HepG2 (cell line): ENCODE data around the gene CPNE1. TPM values are rescaled to one million over a fixed set of nuclear protein-coding genes. Genes with fewer than 3 reads are reported as not detected.

ENCODE experiments used
- ATAC-seq: fragments of 200-7000 bp; cut with Tn5 transposase; 3 replicates; pipeline ENCODE4 v1.9.1; 2020; ENCODE audit warnings: mild to moderate bottlenecking, moderate library complexity
- BruUV-seq: library from RNA; stranded (reverse); fragments of 400-500 nt; replicated peaks from 2 replicates; lab custom pipeline; 2021; lab: Mats Ljungman, UMichigan
- CTCF ChIA-PET: fragments of 300-600 bp; formaldehyde crosslinking; extraction: SDS; loops from one replicate; lab custom pipeline; 2021; ENCODE audit warnings: low total read pairs, inconsistent platforms, low intra/inter-chr PET ratio; lab: Yijun Ruan, JAX
- POLR2A ChIA-PET: fragments of 350-600 bp; sonication (Branson Sonifier 250); formaldehyde crosslinking; loops from one replicate; lab custom pipeline; 2020; ENCODE audit warnings: antibody characterized with exemption, inconsistent platforms; lab: Yijun Ruan, JAX
- DNase-seq: peaks from one replicate; pipeline ENCODE4 v3.0.0-alpha.2; 2015; ENCODE audit warnings: low spot score
- FAIRE-seq: peaks from 3 replicates; lab custom pipeline; 2011; peaks lifted over from hg19 to GRCh38; lab: Jason Lieb, UNC
- H2AFZ ChIP-seq: one replicate; pipeline ENCODE4 v1.6.1; 2011; ENCODE audit warnings: low read length, inconsistent platforms
- H3K27ac ChIP-seq: fragments of 300-600 bp; 3 replicates; pipeline ENCODE4 v1.8.0; 2011; ENCODE audit warnings: mixed run types, mild to moderate bottlenecking, mixed read lengths, low read length, inconsistent platforms; ENCODE audit not compliant: insufficient read depth; ENCODE audit errors: extremely low read length
- H3K27me3 ChIP-seq, 2 experiments: fragments of 200-600 bp in 1 of 2; 2 replicates in 1 of 2; 3 replicates in 1 of 2; pipeline versions ENCODE4 v1.6.0 to v1.8.0; 2011; ENCODE audit warnings: low read length in 2 of 2, mild to moderate bottlenecking in 2 of 2, moderate library complexity in 2 of 2, inconsistent platforms in 1 of 2; ENCODE audit not compliant: insufficient read depth in 2 of 2, control insufficient read depth in 1 of 2
- H3K36me3 ChIP-seq, 2 experiments: fragments of 200-600 bp in 1 of 2; replicated peaks in 1 of 2; 2 replicates in 1 of 2; 3 replicates in 1 of 2; pipeline versions ENCODE4 v1.5.1 to v1.8.0; 2011; ENCODE audit warnings: low read length in 2 of 2, inconsistent platforms in 1 of 2; ENCODE audit not compliant: insufficient read depth in 2 of 2, control insufficient read depth in 1 of 2
- H3K4me1 ChIP-seq: 2 replicates; pipeline ENCODE4 v1.5.1; 2012; ENCODE audit warnings: low read length, inconsistent platforms; ENCODE audit not compliant: insufficient read depth
- H3K4me2 ChIP-seq: 2 replicates; pipeline ENCODE4 v1.6.0; 2011; ENCODE audit warnings: low read depth, low read length, inconsistent platforms
- H3K4me3 ChIP-seq, 3 experiments: fragments of 200-600 bp in 1 of 3; sonication (generic), shearing (Covaris generic) in 1 of 3; replicated peaks in 1 of 3; 2 replicates each; pipeline ENCODE4 v1.5.1; 2011 to 2016; ENCODE audit warnings: low read length in 3 of 3, inconsistent platforms in 2 of 3, low read depth in 2 of 3, mild to moderate bottlenecking in 2 of 3, control low read depth in 1 of 3, mixed read lengths in 1 of 3; ENCODE audit not compliant: insufficient read depth in 1 of 3
- H3K79me2 ChIP-seq: one replicate; pipeline ENCODE4 v1.6.1; 2011; ENCODE audit warnings: low read length, inconsistent platforms; ENCODE audit not compliant: insufficient read depth
- H3K9ac ChIP-seq: 2 replicates; pipeline ENCODE4 v1.6.0; 2011; ENCODE audit warnings: mild to moderate bottlenecking, low read depth, low read length, inconsistent platforms; ENCODE audit not compliant: insufficient read depth
- H3K9me3 ChIP-seq: 2 replicates; pipeline ENCODE4 v1.5.1; 2012; ENCODE audit warnings: mild to moderate bottlenecking, low read length
- H4K20me1 ChIP-seq: 2 replicates; pipeline ENCODE4 v1.6.0; 2011; ENCODE audit warnings: inconsistent platforms, mild to moderate bottlenecking, low read length, moderate library complexity; ENCODE audit not compliant: insufficient read depth
- DMAP1 ChIP-seq: IDR thresholded peaks from 2 replicates; pipeline ENCODE4 v1.6.1; 2016
- JUNB ChIP-seq: sonication (generic); formaldehyde crosslinking; IDR thresholded peaks from 2 replicates; pipeline ENCODE4 v1.8.0; 2022; ENCODE audit warnings: missing genetic modification reagents, mild to moderate bottlenecking, borderline replicate concordance
- NR1H2 ChIP-seq: sonication (generic); formaldehyde crosslinking; IDR thresholded peaks from 2 replicates; pipeline ENCODE4 v1.8.1; 2022; ENCODE audit warnings: low read depth, missing genetic modification reagents, borderline replicate concordance
- NRL ChIP-seq: sonication (generic); formaldehyde crosslinking; IDR thresholded peaks from 2 replicates; pipeline ENCODE4 v1.5.0; 2020; ENCODE audit warnings: missing genetic modification reagents, mild to moderate bottlenecking, moderate library complexity, borderline replicate concordance
- ZNF230 ChIP-seq: sonication (generic); formaldehyde crosslinking; IDR thresholded peaks from 2 replicates; pipeline ENCODE4 v1.4.0; 2020; ENCODE audit warnings: mild to moderate bottlenecking, missing genetic modification reagents
- ZNF274 ChIP-seq: sonication (generic); formaldehyde crosslinking; IDR thresholded peaks from 2 replicates; pipeline ENCODE4 v1.5.1; 2020; ENCODE audit warnings: mild to moderate bottlenecking, missing genetic modification reagents
- WGBS: methylation state at CpG from one replicate; pipeline ENCODE4 v1.1.6; 2017; ENCODE audit warnings: low lambda C conversion rate; 5-methylcytosine and 5-hydroxymethylcytosine counted together
- in situ Hi-C: cut with HindIII; loops from 2 replicates; pipeline ENCODE4 v1.10.0; 2017; ENCODE audit warnings: low pct_unique_long_range_greater_than_20kb; ENCODE audit not compliant: extremely low pct_ligation_motif_present
- intact Hi-C: fragments of 100-400 bp; cut with micrococcal nuclease; formaldehyde crosslinking; loops from one replicate; pipeline ENCODE4 v1.10.0; 2022; ENCODE audit not compliant: unreplicated experiment
- polyA plus RNA-seq, 8 experiments: library from polyadenylated mRNA; depleted of rRNA in 3 of 8; stranded (reverse) in 7 of 8; unstranded in 1 of 8; fragments of >200 nt; fragmentation: Illumina TruSeq in 4 of 8; extraction: Trizol in 4 of 8; gene quantifications; 2 replicates each; pipeline versions ENCODE4 v1.2.1 to v1.2.3, GENCODE V29; 2011 to 2016; ENCODE audit warnings: low read depth in 4 of 8, missing spikeins in 1 of 8, mixed read lengths in 1 of 8; ENCODE audit not compliant: insufficient read depth in 1 of 8
- total RNA-seq, 5 experiments: library from RNA; depleted of rRNA; stranded (reverse); fragments of >200 nt; fragmentation: Illumina TruSeq; extraction: Trizol; gene quantifications; 2 replicates each; pipeline ENCODE4 v1.2.3, GENCODE V29; 2016; ENCODE audit warnings: low read depth in 1 of 5
- TF ChIP-seq, protein P1 (sequence below): sonication (generic); formaldehyde crosslinking; IDR thresholded peaks from 2 replicates; pipeline ENCODE4 v1.4.0; 2020; ENCODE audit warnings: mild to moderate bottlenecking, missing genetic modification reagents
- TF ChIP-seq, protein P2 (sequence below): IDR thresholded peaks from 2 replicates; pipeline ENCODE4 v1.4.0; 2020; ENCODE audit warnings: mild to moderate bottlenecking, missing genetic modification reagents
- TF ChIP-seq, protein P3 (sequence below): sonication (generic); formaldehyde crosslinking; IDR thresholded peaks from 2 replicates; pipeline ENCODE4 v1.5.1; 2020; ENCODE audit warnings: mild to moderate bottlenecking, missing genetic modification reagents, moderate library complexity

Gene CPNE1
- total and polyA plus RNA-seq, 2 of the 13 experiments (the other 11 are each of a cell fraction or from before 2014, with no cell fraction given) = 408 to 431 TPM

DNA sequence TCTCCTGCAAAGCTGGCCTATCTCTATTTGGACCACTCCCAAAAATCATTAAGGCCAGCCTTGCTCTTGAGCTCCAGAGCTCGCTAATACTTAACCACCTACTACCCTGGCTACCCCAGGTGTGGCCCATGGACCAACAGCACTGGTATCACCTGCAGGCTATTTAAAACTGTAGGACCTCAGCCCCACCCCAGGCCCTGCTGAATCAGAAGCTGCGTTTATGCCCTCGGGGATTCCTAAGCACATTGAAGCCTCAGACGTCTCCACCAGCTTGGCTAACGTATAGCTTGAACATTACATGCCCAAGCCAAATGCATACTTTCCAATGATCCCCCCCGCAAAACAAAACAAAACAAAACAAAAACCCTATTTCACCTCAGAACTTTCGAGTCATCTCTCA, 68.8 kb downstream of the CPNE1 start (continued):
- TF ChIP-seq, protein P1, sequence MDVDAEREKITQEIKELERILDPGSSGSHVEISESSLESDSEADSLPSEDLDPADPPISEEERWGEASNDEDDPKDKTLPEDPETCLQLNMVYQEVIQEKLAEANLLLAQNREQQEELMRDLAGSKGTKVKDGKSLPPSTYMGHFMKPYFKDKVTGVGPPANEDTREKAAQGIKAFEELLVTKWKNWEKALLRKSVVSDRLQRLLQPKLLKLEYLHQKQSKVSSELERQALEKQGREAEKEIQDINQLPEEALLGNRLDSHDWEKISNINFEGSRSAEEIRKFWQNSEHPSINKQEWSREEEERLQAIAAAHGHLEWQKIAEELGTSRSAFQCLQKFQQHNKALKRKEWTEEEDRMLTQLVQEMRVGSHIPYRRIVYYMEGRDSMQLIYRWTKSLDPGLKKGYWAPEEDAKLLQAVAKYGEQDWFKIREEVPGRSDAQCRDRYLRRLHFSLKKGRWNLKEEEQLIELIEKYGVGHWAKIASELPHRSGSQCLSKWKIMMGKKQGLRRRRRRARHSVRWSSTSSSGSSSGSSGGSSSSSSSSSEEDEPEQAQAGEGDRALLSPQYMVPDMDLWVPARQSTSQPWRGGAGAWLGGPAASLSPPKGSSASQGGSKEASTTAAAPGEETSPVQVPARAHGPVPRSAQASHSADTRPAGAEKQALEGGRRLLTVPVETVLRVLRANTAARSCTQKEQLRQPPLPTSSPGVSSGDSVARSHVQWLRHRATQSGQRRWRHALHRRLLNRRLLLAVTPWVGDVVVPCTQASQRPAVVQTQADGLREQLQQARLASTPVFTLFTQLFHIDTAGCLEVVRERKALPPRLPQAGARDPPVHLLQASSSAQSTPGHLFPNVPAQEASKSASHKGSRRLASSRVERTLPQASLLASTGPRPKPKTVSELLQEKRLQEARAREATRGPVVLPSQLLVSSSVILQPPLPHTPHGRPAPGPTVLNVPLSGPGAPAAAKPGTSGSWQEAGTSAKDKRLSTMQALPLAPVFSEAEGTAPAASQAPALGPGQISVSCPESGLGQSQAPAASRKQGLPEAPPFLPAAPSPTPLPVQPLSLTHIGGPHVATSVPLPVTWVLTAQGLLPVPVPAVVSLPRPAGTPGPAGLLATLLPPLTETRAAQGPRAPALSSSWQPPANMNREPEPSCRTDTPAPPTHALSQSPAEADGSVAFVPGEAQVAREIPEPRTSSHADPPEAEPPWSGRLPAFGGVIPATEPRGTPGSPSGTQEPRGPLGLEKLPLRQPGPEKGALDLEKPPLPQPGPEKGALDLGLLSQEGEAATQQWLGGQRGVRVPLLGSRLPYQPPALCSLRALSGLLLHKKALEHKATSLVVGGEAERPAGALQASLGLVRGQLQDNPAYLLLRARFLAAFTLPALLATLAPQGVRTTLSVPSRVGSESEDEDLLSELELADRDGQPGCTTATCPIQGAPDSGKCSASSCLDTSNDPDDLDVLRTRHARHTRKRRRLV (CRISPR knock-in tag) = no peak
- TF ChIP-seq NR1H2 (no peak), DMAP1 (CRISPR knock-in tag) (no peak), JUNB (CRISPR knock-in tag) (no peak), ZNF230 (no peak)

DNA sequence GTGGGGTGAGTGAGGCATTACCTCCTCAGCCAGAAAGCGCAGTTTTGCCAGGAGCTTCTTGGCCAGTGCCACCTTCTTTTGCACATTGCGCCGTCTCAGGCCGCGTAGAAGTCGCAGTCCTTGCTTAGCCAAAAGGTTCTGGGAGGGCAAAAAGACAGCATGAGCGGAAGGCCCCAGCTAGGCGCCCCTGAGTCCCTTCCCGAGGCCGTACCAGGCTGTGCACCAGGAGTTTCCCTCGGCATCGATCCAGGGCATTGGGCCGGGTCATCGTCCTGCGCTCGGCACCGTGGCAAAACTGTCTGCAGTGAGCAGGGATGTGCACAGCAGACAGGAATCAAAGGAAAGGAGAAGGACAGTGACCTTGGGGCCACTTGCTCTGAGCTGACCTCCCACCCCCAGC, 69.2 kb downstream of the CPNE1 start:
- FAIRE-seq (no peak), DNase-seq (no peak), ATAC-seq (peak; percentile 24)
- H2AFZ ChIP-seq = no peak overlapping the region
- ChIA-PET CTCF (no interaction called here), POLR2A (interaction anchor here (0.6 to 1.6 kb wide), 6 partner anchors 22 to 1225 kb away, joined by 3 to 7 read pairs (median 4); partner anchors contain the start of genes CPNE1, EIF6, ERGIC3 and RBM12)
- H3K4me1 ChIP-seq = peaks cover 11% of the 10 kb centered on the region; the same call in 1 of the 2 replicates
- no peak overlapping the region for H3K27ac ChIP-seq
- in situ Hi-C loops = no loop called here
- no peak overlapping the region for H3K4me2 ChIP-seq
- WGBS = 58% methylated on average over 17 of the region's 17 CpGs
- TF ChIP-seq NRL (CRISPR knock-in tag) (0 out of 2 replicates have a peak, but pooled peaks have one; percentile 25), ZNF274 (CRISPR knock-in tag) (peak; percentile 35; the same call in 1 of the 2 replicates)
- TF ChIP-seq, protein P2, sequence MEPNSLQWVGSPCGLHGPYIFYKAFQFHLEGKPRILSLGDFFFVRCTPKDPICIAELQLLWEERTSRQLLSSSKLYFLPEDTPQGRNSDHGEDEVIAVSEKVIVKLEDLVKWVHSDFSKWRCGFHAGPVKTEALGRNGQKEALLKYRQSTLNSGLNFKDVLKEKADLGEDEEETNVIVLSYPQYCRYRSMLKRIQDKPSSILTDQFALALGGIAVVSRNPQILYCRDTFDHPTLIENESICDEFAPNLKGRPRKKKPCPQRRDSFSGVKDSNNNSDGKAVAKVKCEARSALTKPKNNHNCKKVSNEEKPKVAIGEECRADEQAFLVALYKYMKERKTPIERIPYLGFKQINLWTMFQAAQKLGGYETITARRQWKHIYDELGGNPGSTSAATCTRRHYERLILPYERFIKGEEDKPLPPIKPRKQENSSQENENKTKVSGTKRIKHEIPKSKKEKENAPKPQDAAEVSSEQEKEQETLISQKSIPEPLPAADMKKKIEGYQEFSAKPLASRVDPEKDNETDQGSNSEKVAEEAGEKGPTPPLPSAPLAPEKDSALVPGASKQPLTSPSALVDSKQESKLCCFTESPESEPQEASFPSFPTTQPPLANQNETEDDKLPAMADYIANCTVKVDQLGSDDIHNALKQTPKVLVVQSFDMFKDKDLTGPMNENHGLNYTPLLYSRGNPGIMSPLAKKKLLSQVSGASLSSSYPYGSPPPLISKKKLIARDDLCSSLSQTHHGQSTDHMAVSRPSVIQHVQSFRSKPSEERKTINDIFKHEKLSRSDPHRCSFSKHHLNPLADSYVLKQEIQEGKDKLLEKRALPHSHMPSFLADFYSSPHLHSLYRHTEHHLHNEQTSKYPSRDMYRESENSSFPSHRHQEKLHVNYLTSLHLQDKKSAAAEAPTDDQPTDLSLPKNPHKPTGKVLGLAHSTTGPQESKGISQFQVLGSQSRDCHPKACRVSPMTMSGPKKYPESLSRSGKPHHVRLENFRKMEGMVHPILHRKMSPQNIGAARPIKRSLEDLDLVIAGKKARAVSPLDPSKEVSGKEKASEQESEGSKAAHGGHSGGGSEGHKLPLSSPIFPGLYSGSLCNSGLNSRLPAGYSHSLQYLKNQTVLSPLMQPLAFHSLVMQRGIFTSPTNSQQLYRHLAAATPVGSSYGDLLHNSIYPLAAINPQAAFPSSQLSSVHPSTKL (CRISPR knock-in tag) = no peak
- TF ChIP-seq, protein P3, sequence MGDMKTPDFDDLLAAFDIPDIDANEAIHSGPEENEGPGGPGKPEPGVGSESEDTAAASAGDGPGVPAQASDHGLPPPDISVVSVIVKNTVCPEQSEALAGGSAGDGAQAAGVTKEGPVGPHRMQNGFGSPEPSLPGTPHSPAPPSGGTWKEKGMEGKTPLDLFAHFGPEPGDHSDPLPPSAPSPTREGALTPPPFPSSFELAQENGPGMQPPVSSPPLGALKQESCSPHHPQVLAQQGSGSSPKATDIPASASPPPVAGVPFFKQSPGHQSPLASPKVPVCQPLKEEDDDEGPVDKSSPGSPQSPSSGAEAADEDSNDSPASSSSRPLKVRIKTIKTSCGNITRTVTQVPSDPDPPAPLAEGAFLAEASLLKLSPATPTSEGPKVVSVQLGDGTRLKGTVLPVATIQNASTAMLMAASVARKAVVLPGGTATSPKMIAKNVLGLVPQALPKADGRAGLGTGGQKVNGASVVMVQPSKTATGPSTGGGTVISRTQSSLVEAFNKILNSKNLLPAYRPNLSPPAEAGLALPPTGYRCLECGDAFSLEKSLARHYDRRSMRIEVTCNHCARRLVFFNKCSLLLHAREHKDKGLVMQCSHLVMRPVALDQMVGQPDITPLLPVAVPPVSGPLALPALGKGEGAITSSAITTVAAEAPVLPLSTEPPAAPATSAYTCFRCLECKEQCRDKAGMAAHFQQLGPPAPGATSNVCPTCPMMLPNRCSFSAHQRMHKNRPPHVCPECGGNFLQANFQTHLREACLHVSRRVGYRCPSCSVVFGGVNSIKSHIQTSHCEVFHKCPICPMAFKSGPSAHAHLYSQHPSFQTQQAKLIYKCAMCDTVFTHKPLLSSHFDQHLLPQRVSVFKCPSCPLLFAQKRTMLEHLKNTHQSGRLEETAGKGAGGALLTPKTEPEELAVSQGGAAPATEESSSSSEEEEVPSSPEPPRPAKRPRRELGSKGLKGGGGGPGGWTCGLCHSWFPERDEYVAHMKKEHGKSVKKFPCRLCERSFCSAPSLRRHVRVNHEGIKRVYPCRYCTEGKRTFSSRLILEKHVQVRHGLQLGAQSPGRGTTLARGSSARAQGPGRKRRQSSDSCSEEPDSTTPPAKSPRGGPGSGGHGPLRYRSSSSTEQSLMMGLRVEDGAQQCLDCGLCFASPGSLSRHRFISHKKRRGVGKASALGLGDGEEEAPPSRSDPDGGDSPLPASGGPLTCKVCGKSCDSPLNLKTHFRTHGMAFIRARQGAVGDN = peak; percentile 25
- H4K20me1 ChIP-seq = no peaks in the 10 kb centered on the region
- no peak overlapping the region for H3K9ac ChIP-seq
- no peaks in the 10 kb centered on the region for H3K9me3 ChIP-seq
- BruUV-seq = no TSS peak
- H3K36me3 ChIP-seq = no peaks in the 10 kb centered on the region
- H3K4me3 ChIP-seq = no peak overlapping the region
- intact Hi-C loops = no loop called here
- H3K27me3 ChIP-seq = peaks cover 3 to 26% of the 10 kb centered on the region in 2 experiments; a peak in 4 of 5 replicates
- no peaks in the 10 kb centered on the region for H3K79me2 ChIP-seq
